ENCODE data around the gene HLA-DOA.

The HLA-DOA gene

DNA sequence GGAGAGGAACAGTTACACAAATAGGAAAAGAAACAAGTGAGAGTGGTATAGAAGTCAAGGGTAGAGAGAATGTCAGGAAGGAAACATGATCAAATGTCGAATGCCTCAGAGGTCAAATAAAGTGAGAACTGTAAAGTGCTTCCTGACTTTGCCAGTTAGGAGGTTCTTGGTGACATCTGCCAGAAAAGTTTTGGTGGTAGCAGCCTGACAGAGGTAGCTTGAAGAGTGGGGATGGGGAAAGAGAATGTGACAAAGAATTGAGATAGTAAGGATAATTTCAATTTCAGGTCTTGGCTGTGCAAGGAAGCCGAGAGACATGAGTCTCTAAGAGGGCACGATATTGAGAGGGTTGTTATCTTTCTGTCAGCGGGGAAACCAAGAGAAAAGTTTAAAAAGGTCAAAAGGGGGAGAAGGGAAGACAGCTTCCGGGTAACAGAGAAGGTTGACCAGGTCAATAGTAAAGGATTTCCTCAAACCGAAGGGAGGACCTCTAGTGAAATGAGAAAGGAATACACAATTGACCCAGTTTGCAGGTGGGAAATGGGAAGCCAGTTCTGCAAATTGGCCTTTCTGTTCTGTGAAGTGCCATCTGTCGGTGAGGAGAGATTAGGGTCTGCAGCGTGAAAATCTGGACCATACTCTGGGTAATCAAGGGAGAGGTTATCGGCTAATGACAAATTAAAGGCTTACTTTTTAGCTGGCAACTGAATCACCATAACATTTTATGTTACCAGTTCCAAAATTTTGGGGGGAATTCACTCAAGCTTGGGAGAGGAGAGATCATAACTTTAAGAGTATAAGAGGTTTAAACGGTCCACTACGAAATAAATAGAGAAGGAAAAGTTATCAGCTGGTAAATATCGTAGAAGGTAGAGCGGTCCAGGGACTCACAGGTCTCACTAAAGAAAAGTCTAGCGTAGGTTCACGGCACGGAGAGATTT lies 42.0 kb downstream of the HLA-DOA start:
- DNase-seq (ENCODE audit: low spot score), result peak; percentile 79

DNA sequence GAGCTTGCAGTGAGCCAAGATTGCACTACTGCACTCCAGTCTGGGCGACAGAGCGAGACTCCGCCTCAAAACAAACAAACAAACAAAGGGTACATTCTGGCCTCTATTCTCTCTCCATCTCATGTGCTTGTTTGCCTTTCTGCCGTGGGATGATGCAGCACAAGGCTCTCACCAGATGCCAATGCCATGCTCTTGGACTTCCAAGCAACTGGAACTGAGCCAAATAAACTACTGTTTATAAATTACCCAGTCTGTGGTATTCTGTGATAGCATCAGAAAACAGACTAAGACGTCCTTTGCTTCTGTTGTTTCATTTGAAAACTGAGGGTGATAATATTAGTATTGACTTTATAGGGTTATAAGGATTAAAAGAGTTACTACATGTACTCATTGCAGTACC lies 44.6 kb downstream of the HLA-DOA start:
- no peak for DNase-seq (ENCODE audit: low spot score)

DNA sequence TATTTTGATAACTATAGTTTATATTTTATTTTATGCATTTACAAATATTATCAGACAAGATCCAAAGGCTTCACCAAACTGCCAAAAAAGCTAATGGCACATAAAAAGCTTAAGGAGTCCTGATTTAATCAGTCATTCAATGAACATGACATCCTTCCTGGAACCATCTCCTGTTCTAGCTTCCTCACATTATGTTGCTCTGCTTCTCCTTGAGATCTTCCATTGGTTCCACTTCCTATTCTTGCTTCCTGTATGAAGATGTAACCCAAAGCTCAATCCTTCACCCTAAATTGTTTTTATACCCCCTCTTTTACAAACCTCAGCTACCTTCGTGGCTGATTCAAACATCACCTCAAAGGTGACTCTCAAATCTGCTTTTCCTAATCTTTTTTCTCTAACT lies 45.5 kb downstream of the HLA-DOA start:
- DNase-seq (ENCODE audit: low spot score), result no peak

DNA sequence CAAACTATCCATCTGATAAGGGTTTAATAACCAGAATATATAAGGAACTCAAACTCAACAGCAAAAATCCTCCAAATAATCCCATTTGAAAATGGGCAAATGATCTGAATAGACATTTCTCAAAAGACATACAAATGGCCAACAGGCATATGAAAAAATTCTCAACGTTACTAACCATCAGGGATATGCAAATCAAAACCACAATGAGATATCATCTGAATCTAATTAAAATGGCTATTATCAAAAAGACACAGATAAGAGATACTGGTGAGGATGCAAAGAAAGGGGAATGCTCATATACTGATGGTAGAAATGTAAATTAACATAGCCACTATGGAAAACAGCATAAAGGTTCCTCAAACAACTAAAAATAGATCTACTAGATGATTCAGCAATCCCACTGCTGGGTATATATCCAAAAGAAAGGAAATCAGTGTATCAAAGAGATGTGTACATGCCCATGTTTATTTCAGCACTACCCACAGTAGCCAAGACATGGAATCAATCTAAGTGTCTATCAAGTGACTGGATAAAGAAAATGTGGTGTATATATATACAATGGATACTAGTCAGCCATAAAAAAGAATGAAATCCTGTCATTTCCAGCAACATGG lies 47.1 kb downstream of the HLA-DOA start:
- DNase-seq (ENCODE audit: low spot score), result no peak

DNA sequence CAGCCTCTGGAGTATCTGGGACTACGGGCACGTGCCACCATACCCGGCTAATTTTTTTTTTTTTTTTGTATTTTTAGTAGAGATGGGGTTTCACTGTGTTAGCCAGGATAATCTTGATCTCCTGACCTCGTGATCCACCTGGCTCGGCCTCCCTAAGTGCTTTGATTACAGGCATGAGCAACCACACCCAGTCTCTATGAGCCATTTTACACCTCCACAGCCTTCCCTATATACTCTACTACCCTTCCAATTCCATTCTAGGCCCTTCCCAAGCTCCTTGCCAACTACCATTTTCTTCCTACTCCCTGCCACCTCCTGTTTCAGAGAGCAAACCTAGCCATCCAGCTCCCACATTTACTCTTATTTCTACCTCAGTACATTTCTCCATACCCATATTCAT lies 48.8 kb downstream of the HLA-DOA start:
- DNase-seq (ENCODE audit: low spot score), result no peak

DNA sequence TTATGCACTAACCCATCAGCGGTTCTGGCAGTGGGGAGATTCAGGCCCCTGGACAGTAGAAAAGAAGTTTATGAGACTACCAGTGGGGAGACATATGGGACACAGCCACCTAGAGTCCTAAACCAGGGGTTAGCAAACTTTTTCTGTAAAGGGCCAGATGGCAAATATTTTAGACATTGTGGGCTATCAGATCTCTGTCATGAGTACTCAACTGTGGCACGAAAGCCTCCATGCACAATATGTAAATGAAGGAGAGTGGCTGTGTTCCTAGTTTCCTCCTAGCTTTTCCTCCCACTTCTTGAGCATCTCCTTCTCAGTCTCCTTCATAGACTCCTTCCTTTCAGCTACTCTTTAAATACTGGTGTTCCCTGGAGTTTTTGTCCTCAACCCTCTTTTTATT lies 53.2 kb downstream of the HLA-DOA start:
- DNase-seq (ENCODE audit: low spot score), result no peak

DNA sequence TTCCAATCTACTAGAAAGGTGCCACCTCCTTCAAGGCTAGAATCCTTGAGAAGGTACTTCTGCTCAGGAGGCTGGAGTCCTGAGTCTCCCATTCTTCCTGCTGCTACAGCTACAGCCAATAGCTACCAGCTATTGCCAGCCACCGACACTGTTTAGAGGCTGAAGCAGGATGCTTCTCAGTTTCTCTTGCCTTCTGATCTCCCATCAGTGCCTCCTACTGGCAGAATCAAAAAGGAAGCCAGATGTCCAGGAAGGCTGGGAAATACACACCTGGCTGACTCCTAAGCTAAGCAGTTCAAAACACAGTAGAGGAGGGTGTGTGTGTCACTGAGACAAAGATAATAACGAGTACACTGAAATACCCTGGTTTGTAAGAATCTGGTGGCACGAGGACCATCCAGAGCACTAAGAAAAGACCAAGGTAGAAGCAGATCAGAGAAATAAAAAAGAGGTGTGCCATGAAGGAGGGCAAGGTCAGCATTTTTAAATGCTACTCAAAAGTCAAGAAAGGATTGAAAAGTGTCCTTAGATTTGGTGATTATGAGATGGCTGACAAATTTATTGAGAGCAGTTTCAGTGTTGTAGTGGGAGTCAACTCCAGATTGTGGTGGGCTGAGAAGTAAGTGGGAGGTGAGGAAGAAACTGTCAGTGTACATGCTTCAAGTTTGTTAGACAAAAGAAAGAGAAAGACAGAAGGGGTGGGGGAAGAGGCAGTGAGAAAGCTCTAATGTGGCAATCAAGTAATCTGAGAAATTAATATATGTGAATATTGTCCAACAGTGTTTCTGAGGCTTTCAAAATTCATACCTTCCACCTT lies 54.2 kb downstream of the HLA-DOA start:
- DNase-seq (ENCODE audit: low spot score), result no peak

DNA sequence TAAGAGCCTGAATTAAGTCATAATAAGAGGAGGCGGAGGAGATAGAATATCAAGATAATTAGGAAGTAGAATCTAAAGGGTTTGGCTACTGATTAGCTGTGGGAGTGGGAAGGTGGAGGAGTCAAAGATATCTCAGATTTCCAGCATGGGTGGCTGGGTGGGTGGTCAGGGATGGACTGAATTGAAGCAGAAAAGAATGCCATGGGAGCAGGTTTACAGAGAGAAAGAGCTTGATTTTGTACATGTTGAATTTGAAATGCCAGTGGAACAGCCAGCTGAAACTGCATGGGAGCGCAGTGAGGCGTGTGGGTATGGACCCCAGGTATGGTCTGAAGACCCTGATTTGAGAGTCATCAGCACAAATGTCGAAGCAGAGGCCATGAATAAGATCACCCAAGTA lies 55.1 kb downstream of the HLA-DOA start:
- DNase-seq (ENCODE audit: low spot score), result no peak
